Activated CD4-positive, CD25-positive, alpha-beta regulatory T cell treated with anti-CD3 and anti-CD28 coated beads, Interleukin-2, amount 50 U/mL, for 16 hours (primary cell): ENCODE measurements around the gene RGS6.

ENCODE experiments used
- DNase-seq: peaks from one replicate; pipeline ENCODE4 v3.0.0-alpha.2; 2020; ENCODE audit warnings: low read depth, low spot score

RGS6 gene

GRCh38 chr14:72577521-72577920 is 645.3 kb downstream of the RGS6 start:
- no peak for DNase-seq

- no peak for DNase-seq
These were observed 646.3 kb downstream of the RGS6 start for GRCh38 chr14:72578514-72578913.

- no peak for DNase-seq
These were observed 650.4 kb downstream of the RGS6 start for GRCh38 chr14:72582582-72582981.

- DNase-seq = no peak
These were observed 651.4 kb downstream of the RGS6 start for GRCh38 chr14:72583316-72584272.

- no peak for DNase-seq
These were observed 656.3 kb downstream of the RGS6 start for GRCh38 chr14:72588521-72588920.

- no peak for DNase-seq
These were observed 657.4 kb downstream of the RGS6 start for GRCh38 chr14:72589652-72590051.

GRCh38 chr14:72590577-72590976 is 658.3 kb downstream of the RGS6 start:
- DNase-seq = no peak

GRCh38 chr14:72591391-72591790 is 659.2 kb downstream of the RGS6 start:
- DNase-seq = no peak

GRCh38 chr14:72594099-72594901 is 662.1 kb downstream of the RGS6 start:
- DNase-seq = peak; percentile 10

- no peak for DNase-seq
These were observed 663.1 kb downstream of the RGS6 start for GRCh38 chr14:72595152-72595862.

- DNase-seq = no peak
These were observed 665.3 kb downstream of the RGS6 start for GRCh38 chr14:72597252-72598233.

- DNase-seq = no peak
These were observed 666.1 kb downstream of the RGS6 start for GRCh38 chr14:72598306-72598705.

- no peak for DNase-seq
These were observed 667.6 kb downstream of the RGS6 start for GRCh38 chr14:72599579-72600470.

GRCh38 chr14:72600551-72601330 is 668.5 kb downstream of the RGS6 start:
- no peak for DNase-seq

GRCh38 chr14:72603639-72604038 is 671.4 kb downstream of the RGS6 start:
- DNase-seq = no peak

- no peak for DNase-seq
These were observed 671.9 kb downstream of the RGS6 start for GRCh38 chr14:72604133-72604532.

GRCh38 chr14:72605096-72605920 is 673.1 kb downstream of the RGS6 start:
- DNase-seq = no peak

- no peak for DNase-seq
These were observed 673.6 kb downstream of the RGS6 start for GRCh38 chr14:72605921-72606220.
